Astrocyte of the cerebellum (primary cell): ENCODE results near the gene WNK2.
"Not testable (repeated sequence)": the region's sequence is repeated elsewhere in the genome, so short reads cannot be mapped to it uniquely, and the experiment has no call there.

Experiments
- DNase-seq: peaks from one replicate; pipeline ENCODE4 v3.0.0-alpha.2; 2011; ENCODE audit warnings: low read depth
- H3K4me3 ChIP-seq: 2 replicates; pipeline ENCODE4 v1.5.1; 2011; ENCODE audit warnings: mild to moderate bottlenecking, low read depth, low read length, moderate library complexity
- in situ Hi-C: cut with HindIII; loops from 2 replicates; pipeline ENCODE4 v1.10.0; 2017; ENCODE audit warnings: low sequenced_read_pairs
- TF ChIP-seq, protein P1 (sequence below): IDR thresholded peaks from 2 replicates; pipeline ENCODE4 v1.5.1; 2012; ENCODE audit warnings: low read length, low read depth, moderate library complexity, mild to moderate bottlenecking; ENCODE audit errors: missing control alignments

Gene WNK2

DNA sequence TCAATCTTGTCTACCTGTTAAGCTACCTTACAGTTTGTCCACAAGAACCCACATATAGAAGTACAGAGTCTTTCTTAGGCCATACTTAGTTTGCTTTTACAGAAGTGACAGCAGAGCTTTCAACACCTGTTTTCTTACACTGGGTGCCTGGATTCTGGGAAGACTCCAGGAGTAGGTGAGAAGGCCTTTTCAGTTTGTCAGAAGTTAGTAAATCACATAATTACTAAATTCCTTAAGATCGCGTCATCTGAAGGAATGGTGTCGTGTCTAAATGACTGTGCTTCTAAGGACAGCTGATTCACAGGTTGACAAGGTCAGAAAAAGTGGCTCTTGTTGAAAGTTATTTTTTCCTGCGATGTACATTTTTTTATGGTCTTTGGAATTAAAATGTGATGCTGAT is 170.5 kb downstream of the WNK2 start:
- no peak for DNase-seq
- H3K4me3 ChIP-seq: no peak overlapping the region
- TF ChIP-seq, protein P1, sequence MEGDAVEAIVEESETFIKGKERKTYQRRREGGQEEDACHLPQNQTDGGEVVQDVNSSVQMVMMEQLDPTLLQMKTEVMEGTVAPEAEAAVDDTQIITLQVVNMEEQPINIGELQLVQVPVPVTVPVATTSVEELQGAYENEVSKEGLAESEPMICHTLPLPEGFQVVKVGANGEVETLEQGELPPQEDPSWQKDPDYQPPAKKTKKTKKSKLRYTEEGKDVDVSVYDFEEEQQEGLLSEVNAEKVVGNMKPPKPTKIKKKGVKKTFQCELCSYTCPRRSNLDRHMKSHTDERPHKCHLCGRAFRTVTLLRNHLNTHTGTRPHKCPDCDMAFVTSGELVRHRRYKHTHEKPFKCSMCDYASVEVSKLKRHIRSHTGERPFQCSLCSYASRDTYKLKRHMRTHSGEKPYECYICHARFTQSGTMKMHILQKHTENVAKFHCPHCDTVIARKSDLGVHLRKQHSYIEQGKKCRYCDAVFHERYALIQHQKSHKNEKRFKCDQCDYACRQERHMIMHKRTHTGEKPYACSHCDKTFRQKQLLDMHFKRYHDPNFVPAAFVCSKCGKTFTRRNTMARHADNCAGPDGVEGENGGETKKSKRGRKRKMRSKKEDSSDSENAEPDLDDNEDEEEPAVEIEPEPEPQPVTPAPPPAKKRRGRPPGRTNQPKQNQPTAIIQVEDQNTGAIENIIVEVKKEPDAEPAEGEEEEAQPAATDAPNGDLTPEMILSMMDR: no peak
- in situ Hi-C loops: no loop called here

DNA sequence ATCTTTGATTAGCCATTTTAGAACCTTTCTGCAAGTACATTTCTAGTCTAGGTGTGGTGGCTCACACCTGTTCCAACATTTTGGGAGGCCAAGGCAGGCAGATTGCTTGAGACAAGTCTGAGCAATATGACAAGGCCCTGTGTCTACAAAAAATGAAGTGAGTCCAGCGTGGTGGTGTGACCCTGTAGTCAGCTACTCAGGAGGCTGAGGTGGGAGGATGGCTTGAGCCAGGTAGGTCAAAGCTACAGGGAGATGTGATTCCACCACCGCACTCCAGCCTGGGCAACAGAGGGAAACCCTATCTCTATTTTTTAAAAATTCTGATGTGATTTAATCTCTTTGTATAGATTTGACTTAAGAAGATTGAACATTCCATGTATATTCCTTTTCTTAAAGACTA is 171.9 kb downstream of the WNK2 start:
- TF ChIP-seq, protein P1: no peak
- DNase-seq: no peak
- in situ Hi-C loops: no loop called here
- H3K4me3 ChIP-seq: no peak overlapping the region

DNA sequence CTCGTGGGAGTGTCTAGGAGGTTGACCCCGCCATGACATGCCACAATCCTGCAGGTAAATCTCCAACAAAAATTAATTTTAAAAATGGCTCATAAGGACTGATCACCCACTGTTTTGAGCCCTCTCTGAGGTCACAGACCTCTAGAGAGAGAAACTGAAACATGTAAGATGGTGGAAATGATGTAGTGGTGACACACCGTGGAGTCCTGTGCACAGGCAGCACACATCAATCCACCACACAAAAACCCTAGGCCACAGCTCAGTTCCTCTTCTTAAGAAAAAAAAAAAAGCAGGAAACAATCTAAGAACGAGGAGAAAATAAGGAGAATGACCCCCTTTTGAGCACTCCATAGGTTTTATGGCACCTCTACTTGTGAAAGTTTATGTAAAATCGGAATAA is 173.7 kb downstream of the WNK2 start:
- in situ Hi-C loops: no loop called here
- DNase-seq: no peak
- TF ChIP-seq, protein P1: no peak
- H3K4me3 ChIP-seq: no peak overlapping the region

DNA sequence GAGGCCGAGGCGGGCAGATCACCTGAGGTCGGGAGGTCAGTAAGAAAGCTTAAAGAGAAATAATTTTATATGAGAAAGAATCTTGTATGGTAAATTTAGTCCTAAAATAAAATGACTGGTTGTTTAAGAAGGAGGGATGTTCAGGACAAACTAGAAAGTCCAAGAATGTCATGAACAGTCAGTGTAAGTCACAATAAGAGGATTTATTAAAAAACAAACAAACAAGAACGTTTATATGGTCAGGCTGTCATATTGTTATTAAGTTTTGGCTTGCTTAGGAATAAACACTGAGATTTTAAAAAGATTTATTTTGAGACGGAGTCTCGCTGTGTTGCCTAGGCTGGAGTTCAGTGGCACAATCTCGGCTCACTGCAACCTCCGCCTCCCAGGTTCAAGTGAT is 176.0 kb downstream of the WNK2 start:
- H3K4me3 ChIP-seq, in situ Hi-C loops, DNase-seq: not testable (repeated sequence)

DNA sequence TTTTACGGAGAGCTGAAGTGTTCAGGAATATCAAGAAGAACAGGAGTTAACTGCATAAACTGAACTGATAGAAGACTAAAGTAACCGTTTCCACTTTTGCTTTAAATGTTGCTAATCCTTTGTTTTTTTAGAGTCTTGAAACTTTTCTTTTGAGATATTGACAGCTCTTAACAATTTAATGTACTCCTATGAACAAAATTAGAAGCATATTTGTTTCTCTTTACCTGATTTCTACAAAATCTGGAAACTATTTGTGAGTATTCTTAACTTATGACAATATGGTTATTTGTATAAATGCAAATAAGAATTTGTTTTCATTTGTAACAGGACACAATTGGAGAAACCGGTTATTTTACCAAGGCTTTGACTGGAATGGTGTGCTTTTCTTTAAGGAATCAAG is 178.1 kb downstream of the WNK2 start:
- TF ChIP-seq, protein P1: no peak
- no peak overlapping the region for H3K4me3 ChIP-seq
- DNase-seq: no peak
- in situ Hi-C loops: no loop called here

DNA sequence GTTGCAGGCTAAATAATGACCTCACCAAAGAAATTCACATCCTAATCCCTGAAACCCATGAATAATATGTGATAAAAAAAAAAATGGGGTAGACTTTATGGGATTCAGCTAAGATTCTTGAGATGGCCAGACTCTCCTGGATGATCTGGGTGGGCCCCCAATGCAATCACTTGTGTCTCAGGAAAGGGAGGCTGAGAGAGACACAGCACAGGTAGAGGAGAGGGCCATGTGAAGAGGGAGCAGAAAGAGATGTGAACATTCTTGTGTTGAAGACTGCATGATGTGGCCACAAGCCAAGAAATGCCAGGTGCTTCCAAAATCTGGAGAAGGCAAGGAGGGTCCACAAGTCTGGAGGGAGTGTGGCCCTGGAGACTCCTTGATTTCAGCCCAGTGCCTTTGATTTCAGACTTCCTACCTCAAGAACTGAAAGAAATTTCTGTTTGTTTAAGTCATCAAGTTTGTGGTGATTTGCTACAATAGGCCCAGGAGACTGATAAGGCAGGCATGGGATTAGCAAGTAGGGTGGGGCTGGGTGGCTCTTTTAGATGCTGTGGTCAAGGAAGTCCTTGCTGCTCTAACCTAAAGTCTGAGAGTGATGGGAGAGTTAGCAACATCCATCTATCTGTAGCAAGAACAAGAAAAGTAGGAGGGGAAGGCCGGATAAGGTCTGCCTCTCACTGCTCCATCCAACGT is 180.9 kb downstream of the WNK2 start:
- no peak for DNase-seq
- TF ChIP-seq, protein P1: no peak
- no peak overlapping the region for H3K4me3 ChIP-seq
- in situ Hi-C loops: no loop called here

DNA sequence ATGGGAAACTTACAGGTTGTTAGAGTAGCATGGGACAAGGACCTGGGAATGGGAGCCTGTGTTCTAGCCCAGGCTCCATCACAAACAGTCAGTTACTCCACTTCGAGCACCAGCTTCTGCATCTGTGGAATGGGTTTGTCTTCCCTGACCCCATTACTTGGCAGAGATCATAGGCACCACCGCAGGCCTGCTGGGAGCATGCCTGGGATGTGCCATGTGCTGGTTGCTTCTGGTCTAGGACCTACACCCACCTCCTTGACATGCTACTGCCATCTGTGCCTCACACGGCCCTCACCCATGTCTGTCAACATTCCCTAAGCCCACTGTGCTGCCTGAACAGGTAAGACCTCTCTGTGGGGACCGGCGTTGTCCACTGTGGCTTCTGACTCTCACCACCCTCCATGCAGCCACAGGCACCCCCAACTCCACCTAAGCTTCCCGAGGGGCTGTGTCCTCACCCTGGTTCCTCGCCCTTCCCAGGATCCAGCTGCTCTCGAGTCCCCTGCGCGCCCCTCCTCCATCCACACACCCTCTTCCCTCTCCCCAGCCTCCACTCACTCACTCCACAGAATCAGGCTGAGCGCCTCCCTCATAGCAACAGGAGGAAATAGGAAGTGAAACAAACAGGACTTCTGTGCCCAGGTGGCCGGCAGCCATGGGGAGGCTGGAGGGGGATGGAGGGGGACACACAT is 181.6 kb downstream of the WNK2 start:
- TF ChIP-seq, protein P1: no peak
- DNase-seq: no peak
- no peak overlapping the region for H3K4me3 ChIP-seq
- in situ Hi-C loops: no loop called here
